ENCODE results near the gene PTTG1IP.

PTTG1IP gene

GRCh38 chr21:44896561-44897286 lies 23.2 kb upstream of the PTTG1IP start:
- DNase-seq (ENCODE audit: low read depth in 4 of 4, low spot score in 1 of 4) = no peak

- DNase-seq (ENCODE audit: low read depth in 4 of 4, low spot score in 1 of 4) = no peak
These were observed 22.4 kb upstream of the PTTG1IP start for GRCh38 chr21:44895859-44896258.

DNA sequence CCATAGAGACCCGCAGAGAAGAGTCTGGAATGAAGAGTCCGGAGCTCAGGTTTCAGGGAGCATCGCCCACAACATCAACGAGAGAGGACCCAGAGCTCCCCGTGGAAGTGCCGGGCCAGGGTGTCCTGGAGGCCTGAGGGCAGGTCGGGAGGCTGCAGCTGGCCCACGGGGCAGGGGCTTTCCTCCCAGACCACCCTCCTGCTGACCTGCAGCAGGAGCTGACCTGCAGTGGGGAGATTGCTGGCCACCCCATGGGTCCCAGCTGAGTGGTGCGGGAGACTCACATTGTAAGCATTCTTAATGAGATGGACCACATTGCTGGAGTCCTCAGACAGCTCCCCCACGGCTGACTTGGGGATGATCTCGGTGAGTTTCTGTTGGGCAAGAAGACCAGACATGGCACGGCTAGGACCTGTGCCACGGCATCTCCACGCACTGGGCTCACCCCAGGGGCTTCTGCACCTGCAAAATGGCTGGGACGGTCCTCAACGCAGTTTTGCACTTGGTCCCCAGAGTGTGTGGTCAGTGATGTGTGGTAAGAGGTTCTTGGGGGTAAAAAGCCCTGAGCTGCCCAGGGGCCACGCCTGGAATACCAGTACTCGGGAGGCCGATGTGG lies 21.3 kb upstream of the PTTG1IP start:
- DNase-seq (ENCODE audit: low read depth in 4 of 4, low spot score in 1 of 4) = no peak

- no peak for DNase-seq (ENCODE audit: low read depth in 4 of 4, low spot score in 1 of 4)
These were observed 20.6 kb upstream of the PTTG1IP start for GRCh38 chr21:44893948-44894656.

DNA sequence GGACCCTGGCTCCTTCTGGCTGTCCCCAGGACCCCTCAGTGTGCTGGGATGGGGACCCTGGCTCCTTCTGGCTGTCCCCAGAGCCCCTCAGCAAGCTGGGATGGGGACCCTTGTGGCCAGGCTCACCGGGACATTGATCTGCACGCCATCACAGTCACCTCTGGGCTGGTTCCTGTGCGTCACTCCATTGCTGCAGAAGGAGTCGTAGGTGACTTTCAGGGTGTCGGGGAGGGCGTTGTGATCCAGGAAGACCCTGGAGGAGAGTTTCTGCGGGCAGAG lies 19.7 kb upstream of the PTTG1IP start:
- no peak for DNase-seq (ENCODE audit: low read depth in 4 of 4, low spot score in 1 of 4)

- DNase-seq (ENCODE audit: low read depth in 4 of 4, low spot score in 1 of 4) = peak; percentile 61 to 70 (median 64)
These were observed 19.2 kb upstream of the PTTG1IP start for GRCh38 chr21:44892536-44893277.

DNA sequence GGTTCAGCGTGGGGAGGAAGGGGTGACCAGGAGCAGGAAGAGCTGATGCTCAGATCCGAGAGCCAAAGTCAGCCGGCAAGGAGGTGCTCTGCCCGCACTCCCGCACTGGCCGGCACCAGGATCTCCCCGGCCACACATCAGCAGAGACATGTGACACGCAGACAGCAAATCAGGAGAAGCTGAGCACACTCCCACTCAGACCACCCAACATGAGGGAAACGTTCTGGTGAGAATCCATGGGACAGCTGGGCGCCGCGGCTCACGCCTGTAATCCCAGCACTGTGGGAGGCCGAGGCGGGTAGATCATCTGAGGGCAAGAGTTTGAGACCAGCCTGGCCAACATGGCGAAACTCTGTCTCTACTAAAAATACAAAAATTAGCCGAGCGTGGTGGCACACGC lies 18.6 kb upstream of the PTTG1IP start:
- DNase-seq (ENCODE audit: low read depth in 4 of 4, low spot score in 1 of 4) = no peak

DNA sequence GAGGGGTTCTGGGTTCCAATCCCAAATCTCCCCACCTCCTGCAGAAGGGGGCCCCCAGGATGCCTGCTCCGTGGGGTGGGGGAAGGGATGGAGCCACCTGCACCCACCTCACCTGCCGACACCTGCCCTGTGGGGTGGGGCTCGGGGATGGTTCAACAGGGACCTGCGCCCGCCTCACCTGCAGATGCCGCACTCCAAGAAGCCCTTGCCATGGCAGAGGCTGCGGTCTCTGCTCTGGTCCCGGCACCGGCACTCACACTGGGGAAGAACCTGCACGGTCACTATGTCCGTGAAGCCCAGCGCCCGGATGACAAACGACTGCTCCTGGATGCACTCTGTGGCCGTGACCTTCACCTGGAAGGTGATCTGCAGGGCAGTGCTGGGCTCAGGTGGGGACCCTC lies 18.1 kb upstream of the PTTG1IP start:
- no peak for DNase-seq (ENCODE audit: low read depth in 4 of 4, low spot score in 1 of 4)

GRCh38 chr21:44890961-44891541 lies 17.6 kb upstream of the PTTG1IP start:
- no peak for DNase-seq (ENCODE audit: low read depth in 4 of 4, low spot score in 1 of 4)

DNA sequence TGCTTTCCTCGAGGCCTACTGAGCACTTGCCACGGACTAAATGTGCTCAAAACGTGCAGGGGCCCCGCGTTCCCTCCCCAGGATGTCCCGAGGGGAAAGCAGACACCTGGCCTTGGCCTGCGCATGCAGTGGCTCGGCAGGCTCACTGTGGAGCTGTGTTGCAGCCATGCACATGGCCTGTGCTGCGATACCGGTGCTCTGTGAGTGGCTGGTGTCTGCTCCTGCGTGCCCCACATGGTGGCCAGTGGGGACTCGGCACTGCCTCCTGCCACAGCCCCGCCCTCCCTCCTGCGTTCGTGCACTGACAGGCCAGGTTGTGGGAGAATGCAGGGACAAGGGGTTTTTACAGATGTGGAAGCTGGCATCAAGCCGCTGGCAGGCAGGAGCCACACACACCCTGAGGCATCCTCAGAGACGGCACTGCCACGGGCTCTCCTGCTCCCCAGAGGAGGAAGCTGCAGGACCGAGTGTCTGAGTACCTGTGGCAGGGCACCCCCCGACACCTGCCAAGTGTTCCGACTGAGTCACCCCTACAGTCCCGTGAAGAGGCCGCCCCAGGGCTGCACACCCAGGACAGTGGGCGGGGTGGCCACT lies 16.9 kb upstream of the PTTG1IP start:
- no peak for DNase-seq (ENCODE audit: low read depth in 4 of 4, low spot score in 1 of 4)

DNA sequence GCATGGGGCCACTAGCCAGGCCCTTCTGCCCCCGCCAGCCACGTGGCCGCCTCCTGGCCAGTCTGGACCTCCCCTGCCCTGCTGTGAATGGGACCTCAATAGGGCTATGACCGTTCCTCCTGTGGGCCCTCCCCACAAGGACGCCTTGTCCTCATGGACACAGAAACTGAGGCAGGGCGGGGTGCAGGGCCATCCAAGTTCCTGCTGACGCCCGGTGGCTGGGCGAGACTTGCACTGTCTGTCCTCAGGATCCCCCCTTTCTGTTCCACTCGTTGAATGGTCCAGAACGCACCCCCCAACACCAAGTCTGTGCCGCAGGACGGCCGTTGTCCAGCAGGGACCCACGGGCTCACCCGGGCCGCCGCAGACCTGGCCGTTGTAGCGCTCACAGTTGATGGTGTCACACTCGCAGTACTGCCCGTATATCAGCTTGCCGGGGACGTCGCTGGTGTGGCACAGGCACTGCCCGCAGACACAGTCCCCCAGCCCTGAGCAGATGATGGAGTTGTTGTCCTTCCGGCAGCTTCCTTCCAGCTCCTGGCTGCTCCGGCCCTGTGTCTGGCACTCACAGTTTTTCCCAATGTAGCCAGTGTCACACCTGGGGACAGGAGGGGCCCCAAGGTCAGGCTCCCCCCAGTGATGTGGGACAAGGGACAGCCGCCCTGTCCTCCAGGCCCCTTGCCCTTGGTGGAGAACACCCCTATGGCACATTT lies 16.3 kb upstream of the PTTG1IP start:
- DNase-seq (ENCODE audit: low read depth in 4 of 4, low spot score in 1 of 4) = no peak

DNA sequence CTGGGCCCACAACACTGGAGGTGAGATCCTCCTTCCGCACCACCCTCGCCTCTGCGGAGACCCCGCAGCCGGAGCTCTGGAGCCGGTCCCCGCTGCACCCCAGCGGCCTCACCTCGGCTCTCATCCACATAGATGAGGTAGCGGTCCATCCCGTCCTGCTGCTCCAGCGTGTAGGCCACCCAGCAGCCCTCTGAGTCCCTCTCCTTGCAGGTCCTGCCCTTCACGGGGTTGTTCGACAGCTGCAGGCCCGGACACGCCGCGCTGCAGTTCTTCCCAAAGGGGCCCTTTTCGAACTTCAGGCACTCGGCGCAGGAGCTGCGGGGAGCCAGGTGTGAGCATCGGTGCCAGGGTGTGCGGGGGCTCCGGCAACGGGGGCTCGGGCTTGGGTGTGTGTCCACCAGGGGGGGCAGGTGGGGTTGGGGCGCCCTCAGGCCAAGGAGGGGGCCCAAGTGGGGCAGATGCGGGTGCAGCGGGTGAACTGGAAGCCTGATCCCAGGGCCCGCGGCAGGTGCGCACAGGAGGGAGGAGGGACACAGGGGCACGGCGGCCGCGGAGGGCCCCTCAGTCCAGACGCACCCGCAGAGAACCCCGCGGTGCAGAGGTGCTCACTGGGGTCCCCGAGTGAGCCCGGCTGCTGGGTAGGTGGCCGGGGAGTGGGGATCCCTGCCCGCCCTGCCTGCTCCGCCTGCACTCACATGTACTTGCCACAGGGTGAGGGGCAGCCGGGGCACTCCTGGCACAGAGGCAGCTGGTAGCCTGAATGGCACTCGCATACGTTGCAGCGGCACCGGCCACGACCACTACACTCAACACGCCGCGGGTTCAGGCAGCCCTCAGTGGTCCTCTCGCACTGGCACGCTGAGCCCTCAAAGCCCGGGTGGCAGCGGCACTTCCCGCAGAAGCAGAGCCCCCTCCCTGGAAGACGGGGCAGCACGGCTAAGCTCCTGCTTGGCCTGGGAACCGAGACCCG lies 15.4 kb upstream of the PTTG1IP start:
- DNase-seq (ENCODE audit: low read depth in 4 of 4, low spot score in 1 of 4) = no peak

GRCh38 chr21:44887807-44888580 lies 14.5 kb upstream of the PTTG1IP start:
- no peak for DNase-seq (ENCODE audit: low read depth in 4 of 4, low spot score in 1 of 4)

- DNase-seq (ENCODE audit: low read depth in 4 of 4, low spot score in 1 of 4) = no peak
These were observed 13.8 kb upstream of the PTTG1IP start for GRCh38 chr21:44887126-44887806.

DNA sequence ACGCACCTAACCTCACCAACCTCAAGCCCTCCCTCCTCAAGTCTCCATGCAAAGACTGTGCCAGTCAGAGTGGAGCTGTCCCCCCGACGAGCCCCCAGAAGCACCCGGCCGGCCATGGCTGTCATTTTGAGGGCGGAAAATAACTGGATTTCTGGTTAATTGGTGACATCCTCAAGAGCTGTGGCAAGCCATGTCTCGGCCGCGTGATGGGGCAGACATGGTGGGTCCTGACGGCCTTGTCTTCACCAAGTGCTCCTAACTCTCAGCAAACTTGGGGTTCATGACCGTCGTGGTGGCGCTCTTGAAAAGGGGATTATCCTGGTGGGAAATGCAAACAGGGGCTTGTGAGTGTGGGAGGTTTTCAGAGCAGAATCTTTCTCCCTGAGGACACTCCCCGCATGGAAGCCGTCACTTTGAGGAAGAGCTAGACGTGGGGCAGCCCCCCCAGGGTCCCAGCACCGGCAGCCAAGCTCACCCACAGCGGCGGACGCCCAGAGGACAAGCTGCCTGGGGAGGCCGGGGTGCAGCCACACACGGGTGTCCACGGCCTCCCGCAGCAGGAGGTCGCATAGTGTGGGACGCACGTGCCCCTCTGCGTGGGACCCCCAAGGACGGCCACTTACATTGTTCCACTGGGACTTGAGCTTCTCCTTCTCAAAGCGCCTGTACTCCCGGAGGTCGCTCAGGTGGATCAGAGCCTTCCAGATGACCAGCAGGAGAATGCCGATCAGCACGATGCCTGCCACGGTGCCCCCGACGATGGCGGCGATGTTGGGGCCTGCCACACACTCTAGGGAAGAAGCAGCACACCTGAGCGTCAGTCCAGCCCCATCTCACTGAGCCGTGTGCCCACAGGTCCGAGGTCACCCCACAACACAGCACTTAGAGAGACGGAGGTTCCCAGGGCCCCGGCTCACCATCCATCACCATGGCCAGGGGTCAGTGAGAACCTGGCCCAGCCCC lies 12.9 kb upstream of the PTTG1IP start:
- DNase-seq (ENCODE audit: low read depth in 4 of 4, low spot score in 1 of 4) = no peak

- DNase-seq (ENCODE audit: low read depth in 4 of 4, low spot score in 1 of 4) = no peak
These were observed 12.1 kb upstream of the PTTG1IP start for GRCh38 chr21:44885615-44886014.

- DNase-seq (ENCODE audit: low read depth in 4 of 4, low spot score in 1 of 4) = no peak
These were observed 10.6 kb upstream of the PTTG1IP start for GRCh38 chr21:44884097-44884496.

Data from stimulated activated CD4-positive, alpha-beta T cell treated with anti-CD3 and anti-CD28 coated beads, Interleukin-1b, Interleukin-23, amount 100 ng/mL, for 24 hours (primary cell).